GM13976 (cell line): ENCODE data around the gene NFATC4.

Experiments used
- DNase-seq: peaks from one replicate; pipeline ENCODE4 v3.0.0; 2012; ENCODE audit warnings: low spot score
- in situ Hi-C: fragments of 300-500 bp; cut with MboI; formaldehyde crosslinking; loops from one replicate; pipeline ENCODE4 v1.12.0; 2022; ENCODE audit warnings: low sequenced_read_pairs, mixed read lengths, inconsistent platforms; ENCODE audit not compliant: unreplicated experiment
- TF ChIP-seq, protein P1 (sequence below): IDR thresholded peaks from 2 replicates; pipeline ENCODE4 v1.5.1; 2012; ENCODE audit warnings: borderline replicate concordance, mild to moderate bottlenecking; ENCODE audit not compliant: insufficient read depth; ENCODE audit errors: extremely low read depth, missing control alignments, control extremely low read depth

The NFATC4 gene

GRCh38 chr14:24365600-24366412, 2.2 kb upstream of the NFATC4 start:
- peak; percentile 70 for DNase-seq
- TF ChIP-seq, protein P1, sequence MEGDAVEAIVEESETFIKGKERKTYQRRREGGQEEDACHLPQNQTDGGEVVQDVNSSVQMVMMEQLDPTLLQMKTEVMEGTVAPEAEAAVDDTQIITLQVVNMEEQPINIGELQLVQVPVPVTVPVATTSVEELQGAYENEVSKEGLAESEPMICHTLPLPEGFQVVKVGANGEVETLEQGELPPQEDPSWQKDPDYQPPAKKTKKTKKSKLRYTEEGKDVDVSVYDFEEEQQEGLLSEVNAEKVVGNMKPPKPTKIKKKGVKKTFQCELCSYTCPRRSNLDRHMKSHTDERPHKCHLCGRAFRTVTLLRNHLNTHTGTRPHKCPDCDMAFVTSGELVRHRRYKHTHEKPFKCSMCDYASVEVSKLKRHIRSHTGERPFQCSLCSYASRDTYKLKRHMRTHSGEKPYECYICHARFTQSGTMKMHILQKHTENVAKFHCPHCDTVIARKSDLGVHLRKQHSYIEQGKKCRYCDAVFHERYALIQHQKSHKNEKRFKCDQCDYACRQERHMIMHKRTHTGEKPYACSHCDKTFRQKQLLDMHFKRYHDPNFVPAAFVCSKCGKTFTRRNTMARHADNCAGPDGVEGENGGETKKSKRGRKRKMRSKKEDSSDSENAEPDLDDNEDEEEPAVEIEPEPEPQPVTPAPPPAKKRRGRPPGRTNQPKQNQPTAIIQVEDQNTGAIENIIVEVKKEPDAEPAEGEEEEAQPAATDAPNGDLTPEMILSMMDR: peak; percentile 88
- in situ Hi-C loops: loop anchor here (10.0 kb wide), 1 partner anchor 69 kb away; no protein-coding TSS in a partner anchor

GRCh38 chr14:24366413-24366720, 1.6 kb upstream of the NFATC4 start:
- in situ Hi-C loops: loop anchor here (10.0 kb wide), 1 partner anchor 68 kb away; no protein-coding TSS in a partner anchor
- TF ChIP-seq, protein P1: no peak
- no peak for DNase-seq

GRCh38 chr14:24366721-24367513, 1.1 kb upstream of the NFATC4 start:
- in situ Hi-C loops: loop anchor here (10.0 kb wide), 1 partner anchor 68 kb away; no protein-coding TSS in a partner anchor
- TF ChIP-seq, protein P1: no peak
- peak; percentile 90 for DNase-seq

GRCh38 chr14:24368212-24368561, 203 bp downstream of the NFATC4 start:
- no peak for DNase-seq
- TF ChIP-seq, protein P1: no peak
- in situ Hi-C loops: loop anchor here (10.0 kb wide), 1 partner anchor 67 kb away; no protein-coding TSS in a partner anchor

- TF ChIP-seq, protein P1: peak; percentile 16
- in situ Hi-C loops: loop anchor here (10.0 kb wide), 1 partner anchor 66 kb away; no protein-coding TSS in a partner anchor
- peak; percentile 84 for DNase-seq
Measured at GRCh38 chr14:24368562-24369252, 723 bp downstream of the NFATC4 start.

DNA sequence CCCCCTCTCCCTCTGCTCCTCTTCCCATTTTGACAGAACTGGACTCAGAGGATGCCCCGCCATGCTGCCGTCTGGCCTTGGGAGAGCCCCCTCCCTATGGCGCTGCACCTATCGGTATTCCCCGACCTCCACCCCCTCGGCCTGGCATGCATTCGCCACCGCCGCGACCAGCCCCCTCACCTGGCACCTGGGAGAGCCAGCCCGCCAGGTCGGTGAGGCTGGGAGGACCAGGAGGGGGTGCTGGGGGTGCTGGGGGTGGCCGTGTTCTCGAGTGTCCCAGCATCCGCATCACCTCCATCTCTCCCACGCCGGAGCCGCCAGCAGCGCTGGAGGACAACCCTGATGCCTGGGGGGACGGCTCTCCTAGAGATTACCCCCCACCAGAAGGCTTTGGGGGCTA, 1.5 kb downstream of the NFATC4 start:
- DNase-seq: no peak
- in situ Hi-C loops: loop anchor here (10.0 kb wide), 1 partner anchor 65 kb away; no protein-coding TSS in a partner anchor
- TF ChIP-seq, protein P1: no peak
